Spinal cord (tissue), 10 donors: ENCODE data around the gene SLC7A7. TPM values are rescaled to one million over a fixed set of nuclear protein-coding genes. Genes with fewer than 3 reads are reported as not detected.
A peak's percentile ranks its signal among the peaks of the same experiment; 100 is the strongest.
"Not testable (repeated sequence)": the region's sequence is repeated elsewhere in the genome, so short reads cannot be mapped to it uniquely, and the experiment has no call there.

Experiments
- DNase-seq, 6 donors: peaks; one replicate each; pipeline versions ENCODE4 v3.0.0 to v3.0.0-alpha.2; 2013 to 2015; ENCODE audit warnings: low spot score in 6 of 6, low read depth in 4 of 6
- H3K27ac ChIP-seq: one replicate; pipeline ENCODE4 v1.5.1; 2013; ENCODE audit warnings: low read depth, low read length, control low read depth
- H3K27me3 ChIP-seq: one replicate; pipeline ENCODE4 v1.6.1; 2013; ENCODE audit warnings: low read length; ENCODE audit not compliant: control insufficient read depth, insufficient read depth
- H3K36me3 ChIP-seq: one replicate; pipeline ENCODE4 v1.6.1; 2013; ENCODE audit warnings: low read length; ENCODE audit not compliant: control insufficient read depth, insufficient read depth
- H3K4me1 ChIP-seq: one replicate; pipeline ENCODE4 v1.6.1; 2013; ENCODE audit warnings: low read length; ENCODE audit not compliant: control insufficient read depth, insufficient read depth
- H3K4me3 ChIP-seq: one replicate; pipeline ENCODE4 v1.5.1; 2013; ENCODE audit warnings: low read depth, low read length, control low read depth
- H3K9me3 ChIP-seq: one replicate; pipeline ENCODE4 v1.6.1; 2013; ENCODE audit warnings: low read length; ENCODE audit not compliant: control insufficient read depth, insufficient read depth
- WGBS: methylation state at CpG from one replicate; pipeline ENCODE4 v1.1.5; 2013; ENCODE audit warnings: missing lambda C conversion rate; ENCODE audit not compliant: insufficient coverage; 5-methylcytosine and 5-hydroxymethylcytosine counted together
- long read RNA-seq, 4 donors: transcript quantifications; one replicate each; lab custom pipeline, GENCODE V29; 2026
- polyA plus RNA-seq, 2 donors: library from polyadenylated mRNA; unstranded; fragments of 120-200 nt; gene quantifications; one replicate each; pipeline ENCODE4 v1.2.1, GENCODE V29; 2013; ENCODE audit not compliant: insufficient read length in 2 of 2
- total RNA-seq, 2 donors: library from RNA; depleted of rRNA in 1 of 2; stranded (reverse); fragments of 120-200 nt in 1 of 2; fragments of >200 nt in 1 of 2; gene quantifications; one replicate each; pipeline versions ENCODE4 v1.2.3 to v1.2.4, GENCODE V29; 2013 to 2014
- donor health status: healthy.

Gene SLC7A7
- 1 to 10 TPM; 8.5 to 8.8 TPM for total RNA-seq
- 10 to 100 TPM; 11.4 to 11.5 TPM for polyA plus RNA-seq
- long read RNA-seq, donor 1, partial matches to known transcripts: 0 of 1 reads
- long read RNA-seq, donor 1, other reads (novel, unspliced or antisense): 0 of 1 reads
- long read RNA-seq, donor 2: 0 reads
- long read RNA-seq, donor 3, partial matches to known transcripts: 0 of 1 reads
- long read RNA-seq, donor 3, other reads (novel, unspliced or antisense): 0 of 1 reads
- long read RNA-seq, donor 4, partial matches to known transcripts: 120 of 317 reads
- long read RNA-seq, donor 4, other reads (novel, unspliced or antisense): 194 of 317 reads

DNA sequence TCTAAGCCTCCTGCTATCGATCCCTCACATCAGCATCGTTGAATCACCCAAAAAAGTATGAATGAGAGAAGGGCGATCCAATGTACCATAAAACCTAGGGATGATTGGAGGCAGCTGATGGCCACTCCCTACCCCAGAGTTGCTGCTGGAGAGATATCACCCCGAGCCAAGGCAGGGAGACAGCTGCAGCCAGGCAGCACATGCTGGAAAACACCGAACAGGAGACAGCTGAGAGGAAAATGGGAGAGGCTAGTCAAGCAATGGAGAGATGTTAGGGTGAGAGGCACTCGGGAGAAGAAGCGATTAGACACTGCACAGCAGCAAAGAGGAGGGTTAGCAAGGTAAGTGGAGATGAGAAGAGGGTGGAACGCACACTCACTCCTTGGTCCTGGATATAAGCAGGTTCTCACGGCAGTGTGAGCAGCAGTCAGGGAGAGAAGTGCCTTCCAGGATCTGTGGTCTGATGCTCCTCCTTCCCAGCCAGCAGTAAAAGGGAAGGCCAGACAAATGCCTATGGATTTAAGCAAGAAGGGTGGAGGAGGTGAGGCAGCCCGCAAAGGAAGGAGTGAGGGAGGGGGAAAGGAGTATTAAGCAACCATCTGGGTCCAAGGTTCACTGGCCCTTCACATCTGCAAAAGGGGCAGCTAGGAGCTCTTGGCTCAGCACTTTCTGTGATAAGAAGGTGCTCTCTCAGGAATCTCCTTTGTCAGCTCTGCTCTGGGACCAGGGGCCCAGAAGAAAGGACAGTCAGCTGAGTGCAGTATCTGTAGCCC is at the start of gene SLC7A7:
TSS of gene SLC7A7 (minus strand) at position 495 of the 773 bp plus-strand sequence. CDS start 2,037 bp downstream, outside the sequence.
- Histone ChIP-seq H3K27ac (peak within 1 kb of the TSS; percentile 35), H3K9me3 (no peaks in the 10 kb centered on the region), H3K4me3 (no peak within 1 kb of the TSS), H3K36me3 (no peaks in the 10 kb centered on the region), H3K27me3 (no peaks in the 10 kb centered on the region), H3K4me1 (peaks cover 7% of the 10 kb centered on the region)
- 45% methylated on average over 7 of the region's 10 CpGs for WGBS
- DNase-seq: no peak

DNA sequence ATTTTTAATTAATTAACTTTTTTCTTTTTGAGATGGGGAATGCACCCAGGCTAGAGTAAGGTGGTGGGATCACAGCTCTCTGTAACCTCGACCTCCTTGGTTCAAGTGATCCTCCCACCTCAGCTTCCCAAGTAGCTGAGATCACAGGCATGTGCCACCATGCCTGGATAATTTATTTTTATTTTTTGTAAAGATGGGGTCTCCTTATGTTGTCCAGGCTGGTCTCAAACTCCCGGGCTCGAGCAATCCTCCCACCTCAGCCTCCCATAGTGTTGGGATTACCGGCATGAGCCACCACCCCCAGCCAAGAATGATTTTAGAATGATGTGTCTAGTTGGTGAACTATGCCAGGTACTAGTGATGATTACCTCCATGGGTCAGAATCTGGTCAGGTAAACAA is 49.7 kb upstream of the SLC7A7 start:
- WGBS: no CpG with 5 or more reads among the region's 4 CpGs
- no peak overlapping the region for H3K27ac ChIP-seq

DNA sequence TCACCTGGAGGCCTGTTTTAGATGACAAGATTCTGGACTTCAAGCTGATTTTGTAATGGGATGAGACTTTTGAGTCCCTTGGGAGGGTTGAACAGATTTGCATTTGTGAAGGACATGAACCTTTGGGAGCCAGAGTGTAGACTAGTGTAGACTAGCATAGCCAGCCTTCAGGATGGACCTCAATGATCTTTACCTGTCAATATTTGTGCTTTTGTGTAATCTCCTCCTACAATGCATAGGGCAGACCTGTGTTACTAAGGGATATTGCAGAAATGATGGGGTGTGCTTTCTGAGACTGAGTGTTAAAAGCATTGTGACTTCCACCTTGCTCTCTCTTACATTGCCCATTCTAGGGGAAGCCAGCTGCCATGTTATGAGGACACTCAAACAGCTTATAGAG is 46.4 kb upstream of the SLC7A7 start:
- no peak overlapping the region for H3K4me3 ChIP-seq
- no peak overlapping the region for H3K27ac ChIP-seq

More for the DNA sequence above, 49.7 kb upstream of the SLC7A7 start:
- DNase-seq: no peak
- Histone ChIP-seq H3K4me1 (no peaks in the 10 kb centered on the region), H3K27me3 (no peaks in the 10 kb centered on the region), H3K9me3 (no peaks in the 10 kb centered on the region), H3K36me3 (no peaks in the 10 kb centered on the region), H3K4me3 (no peak overlapping the region)

GRCh38 chr14:22860377-22860776 is 45.1 kb upstream of the SLC7A7 start:
- H3K9me3 ChIP-seq, H3K36me3 ChIP-seq, H3K4me3 ChIP-seq, H3K27me3 ChIP-seq, DNase-seq, H3K27ac ChIP-seq, H3K4me1 ChIP-seq: not testable (repeated sequence)
- 70% methylated on average over 2 of the region's 3 CpGs for WGBS

More for the DNA sequence above, 46.4 kb upstream of the SLC7A7 start:
- no peaks in the 10 kb centered on the region for H3K36me3 ChIP-seq
- DNase-seq: no peak
- no peaks in the 10 kb centered on the region for H3K9me3 ChIP-seq
- no peaks in the 10 kb centered on the region for H3K4me1 ChIP-seq
- H3K27me3 ChIP-seq: no peaks in the 10 kb centered on the region

DNA sequence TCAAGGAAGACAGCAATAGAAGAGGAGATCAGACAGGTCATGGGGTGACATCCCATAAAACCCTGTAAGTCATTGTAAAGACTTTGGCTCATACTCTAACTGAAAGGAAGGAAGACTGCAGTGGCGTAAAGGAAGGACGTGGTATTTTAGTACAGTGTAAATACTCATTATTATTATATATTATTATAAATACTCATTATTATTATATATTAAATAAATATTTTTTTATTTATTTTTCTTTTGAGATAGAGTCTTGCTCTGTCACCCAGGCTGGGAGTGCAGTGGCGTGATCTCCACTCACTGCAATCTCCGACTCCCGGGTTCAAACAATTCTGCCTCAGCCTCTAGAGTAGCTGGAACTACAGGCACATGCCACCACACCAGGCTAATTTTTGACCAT is 41.2 kb upstream of the SLC7A7 start:
- Histone ChIP-seq H3K4me3 (no peak overlapping the region), H3K4me1 (peaks cover 12% of the 10 kb centered on the region), H3K27ac (no peak overlapping the region), H3K36me3 (no peaks in the 10 kb centered on the region), H3K9me3 (no peaks in the 10 kb centered on the region), H3K27me3 (no peaks in the 10 kb centered on the region)
- 100% methylated on average over 3 of the region's 5 CpGs for WGBS
- DNase-seq: no peak

DNA sequence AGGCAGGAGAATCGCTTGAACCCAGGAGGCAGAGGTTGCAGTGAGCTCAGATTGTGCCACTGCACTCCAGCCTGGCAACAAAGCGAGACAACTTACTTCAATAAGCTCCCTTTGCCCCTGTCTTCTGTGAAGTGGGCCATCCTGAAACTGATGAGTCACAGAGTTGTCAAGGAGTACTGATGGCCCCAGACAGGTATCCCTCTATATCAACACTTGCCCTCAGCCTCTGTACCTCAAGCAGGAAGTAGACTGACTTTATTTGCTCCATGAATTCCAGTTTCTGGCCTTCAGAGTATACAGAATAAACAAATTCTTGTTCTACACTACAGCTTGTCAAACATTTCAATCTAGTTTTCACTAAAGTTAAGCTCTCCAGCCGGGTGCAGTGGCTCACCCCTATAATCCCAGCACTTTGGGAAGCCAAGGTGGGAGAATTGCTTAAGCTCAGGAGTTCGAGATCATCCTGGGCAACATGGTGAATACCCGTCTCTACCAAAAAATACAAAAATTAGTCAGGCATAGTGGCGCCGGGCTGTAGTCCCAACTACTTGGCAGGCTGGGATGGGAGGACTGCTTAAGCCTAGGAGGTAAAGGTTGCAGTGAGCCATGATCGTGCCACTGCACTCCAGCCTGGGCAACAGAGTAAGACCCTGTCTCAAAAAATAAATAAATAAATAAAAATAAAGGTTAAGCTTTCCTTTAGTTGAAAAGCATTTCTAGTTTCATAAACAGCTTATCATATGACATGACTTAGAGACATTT is 39.9 kb upstream of the SLC7A7 start:
- H3K4me3 ChIP-seq: no peak overlapping the region
- peaks cover 23% of the 10 kb centered on the region for H3K4me1 ChIP-seq
- no peak overlapping the region for H3K27ac ChIP-seq
- WGBS: 90% methylated on average over 3 of the region's 8 CpGs
- DNase-seq: no peak
- H3K36me3 ChIP-seq: no peaks in the 10 kb centered on the region
- H3K27me3 ChIP-seq: no peaks in the 10 kb centered on the region
- H3K9me3 ChIP-seq: no peaks in the 10 kb centered on the region

GRCh38 chr14:22854296-22854695 is 39.1 kb upstream of the SLC7A7 start:
- 86% methylated on average over 3 of the region's 11 CpGs for WGBS
- not testable (repeated sequence) for H3K36me3 ChIP-seq, H3K27ac ChIP-seq, DNase-seq, H3K4me3 ChIP-seq, H3K9me3 ChIP-seq, H3K27me3 ChIP-seq
- peaks cover 31% of the 10 kb centered on the region for H3K4me1 ChIP-seq

- peak overlapping the region; percentile 40 for H3K27ac ChIP-seq
- WGBS: 1% methylated on average over 17 of the region's 20 CpGs
- peaks cover 42% of the 10 kb centered on the region for H3K4me1 ChIP-seq
Observed at GRCh38 chr14:22852940-22853767, 37.9 kb upstream of the SLC7A7 start.

GRCh38 chr14:22852599-22852939 is 37.3 kb upstream of the SLC7A7 start:
- no CpG with 5 or more reads among the region's 2 CpGs for WGBS
- H3K4me3 ChIP-seq: no peak overlapping the region
- no peaks in the 10 kb centered on the region for H3K27me3 ChIP-seq
- peak overlapping the region; percentile 29 for H3K27ac ChIP-seq
- H3K9me3 ChIP-seq: no peaks in the 10 kb centered on the region
- H3K36me3 ChIP-seq: no peaks in the 10 kb centered on the region
- no peak for DNase-seq
- H3K4me1 ChIP-seq: peaks cover 48% of the 10 kb centered on the region

More at GRCh38 chr14:22852940-22853767, 37.9 kb upstream of the SLC7A7 start:
- H3K9me3 ChIP-seq: no peaks in the 10 kb centered on the region
- no peaks in the 10 kb centered on the region for H3K27me3 ChIP-seq
- peak in 2 of 6 donors; percentile 86 to 92 for DNase-seq
- H3K4me3 ChIP-seq: peak overlapping the region; percentile 46
- H3K36me3 ChIP-seq: no peaks in the 10 kb centered on the region
